Activated CD8-positive, alpha-beta memory T cell treated with anti-CD3 and anti-CD28 coated beads, Interleukin-2, amount 10 ng/mL, durations not matched to agents 7 days and 5 days (primary cell): ENCODE data around the gene KDM4C. TPM values are rescaled to one million over a fixed set of nuclear protein-coding genes. Genes with fewer than 3 reads are reported as not detected.
A peak's percentile ranks its signal among the peaks of the same experiment; 100 is the strongest.
"Not testable (repeated sequence)": the region's sequence is repeated elsewhere in the genome, so short reads cannot be mapped to it uniquely, and the experiment has no call there.

Source experiments
- ATAC-seq: fragments of 150-1000 bp; cut with Tn5 transposase; one replicate; pipeline ENCODE4 v1.10.0; 2021; ENCODE audit warnings: moderate library complexity
- CTCF ChIA-PET: fragments of 350-600 bp; sonication (Branson Sonifier 250); formaldehyde crosslinking; loops from one replicate; lab custom pipeline; 2021; ENCODE audit warnings: antibody characterized with exemption; lab: Charles Lee
- DNase-seq: peaks from one replicate; pipeline ENCODE4 v3.0.0-alpha.2; 2020
- H3K27ac Mint-ChIP-seq: one replicate; pipeline ENCODE4 v1.8.0; 2021; ENCODE audit warnings: mild to moderate bottlenecking, mixed read lengths
- H3K27me3 Mint-ChIP-seq: one replicate; pipeline ENCODE4 v1.8.0; 2021; ENCODE audit warnings: mixed read lengths
- H3K36me3 Mint-ChIP-seq: one replicate; pipeline ENCODE4 v1.8.0; 2021; ENCODE audit warnings: mild to moderate bottlenecking, mixed read lengths
- H3K4me1 Mint-ChIP-seq: one replicate; pipeline ENCODE4 v1.8.0; 2021; ENCODE audit warnings: mixed read lengths
- H3K4me3 Mint-ChIP-seq: one replicate; pipeline ENCODE4 v1.8.0; 2021; ENCODE audit warnings: mild to moderate bottlenecking, moderate library complexity, mixed read lengths
- H3K9me3 Mint-ChIP-seq: one replicate; pipeline ENCODE4 v1.8.0; 2022; ENCODE audit warnings: low read depth, mixed read lengths
- total RNA-seq, 2 experiments: library from RNA; stranded (reverse); gene quantifications; one replicate each; pipeline ENCODE4 v1.2.3, GENCODE V29; 2021

The KDM4C gene
- total RNA-seq, 2 experiments from 2014 or later: 31.5 to 57.8 TPM

GRCh38 chr9:6790866-6791265, 33.1 kb downstream of the KDM4C start:
- no peaks in the 10 kb centered on the region for H3K4me1 Mint-ChIP-seq
- no peaks in the 10 kb centered on the region for H3K9me3 Mint-ChIP-seq
- CTCF ChIA-PET: no interaction called here
- no peak for ATAC-seq
- peaks cover 18% of the 10 kb centered on the region for H3K36me3 Mint-ChIP-seq
- H3K27me3 Mint-ChIP-seq: no peaks in the 10 kb centered on the region
- DNase-seq: no peak
- H3K27ac Mint-ChIP-seq: no peak overlapping the region
- H3K4me3 Mint-ChIP-seq: no peak overlapping the region

GRCh38 chr9:6793203-6793602, 35.4 kb downstream of the KDM4C start:
- Mint-ChIP-seq H3K27me3 (no peaks in the 10 kb centered on the region), H3K4me1 (no peaks in the 10 kb centered on the region), H3K27ac (no peak overlapping the region), H3K9me3 (peaks cover 3% of the 10 kb centered on the region), H3K4me3 (no peak overlapping the region), H3K36me3 (peaks cover 33% of the 10 kb centered on the region)
- DNase-seq (no peak), ATAC-seq (no peak)
- CTCF ChIA-PET: no interaction called here

GRCh38 chr9:6794936-6795335, 37.2 kb downstream of the KDM4C start:
- H3K4me3 Mint-ChIP-seq: no peak overlapping the region
- H3K27me3 Mint-ChIP-seq: no peaks in the 10 kb centered on the region
- no peak overlapping the region for H3K27ac Mint-ChIP-seq
- DNase-seq (no peak), ATAC-seq (no peak)
- H3K4me1 Mint-ChIP-seq: no peaks in the 10 kb centered on the region
- H3K36me3 Mint-ChIP-seq: peaks cover 40% of the 10 kb centered on the region
- peaks cover 5% of the 10 kb centered on the region for H3K9me3 Mint-ChIP-seq
- CTCF ChIA-PET: no interaction called here

- H3K27ac Mint-ChIP-seq: no peak overlapping the region
- CTCF ChIA-PET: no interaction called here
- no peaks in the 10 kb centered on the region for H3K27me3 Mint-ChIP-seq
- H3K36me3 Mint-ChIP-seq: peaks cover 29% of the 10 kb centered on the region
- no peak overlapping the region for H3K4me3 Mint-ChIP-seq
- no peaks in the 10 kb centered on the region for H3K4me1 Mint-ChIP-seq
- no peak for DNase-seq
- no peak for ATAC-seq
- H3K9me3 Mint-ChIP-seq: peaks cover 2% of the 10 kb centered on the region
These were observed 45.2 kb downstream of the KDM4C start for GRCh38 chr9:6802926-6803325.

GRCh38 chr9:6805532-6805931, 47.8 kb downstream of the KDM4C start:
- H3K27ac Mint-ChIP-seq: no peak overlapping the region
- no peak overlapping the region for H3K4me3 Mint-ChIP-seq
- CTCF ChIA-PET: no interaction called here
- no peak for ATAC-seq
- no peak for DNase-seq
- no peaks in the 10 kb centered on the region for H3K9me3 Mint-ChIP-seq
- H3K36me3 Mint-ChIP-seq: peaks cover 19% of the 10 kb centered on the region
- no peaks in the 10 kb centered on the region for H3K4me1 Mint-ChIP-seq
- H3K27me3 Mint-ChIP-seq: no peaks in the 10 kb centered on the region

GRCh38 chr9:6806318-6806717, 48.5 kb downstream of the KDM4C start:
- H3K9me3 Mint-ChIP-seq, DNase-seq, H3K4me1 Mint-ChIP-seq, CTCF ChIA-PET, H3K27me3 Mint-ChIP-seq, ATAC-seq, H3K4me3 Mint-ChIP-seq, H3K27ac Mint-ChIP-seq: not testable (repeated sequence)
- peaks cover 18% of the 10 kb centered on the region for H3K36me3 Mint-ChIP-seq

- peaks cover 18% of the 10 kb centered on the region for H3K36me3 Mint-ChIP-seq
- DNase-seq, H3K4me3 Mint-ChIP-seq, H3K27me3 Mint-ChIP-seq, ATAC-seq, CTCF ChIA-PET, H3K9me3 Mint-ChIP-seq, H3K4me1 Mint-ChIP-seq, H3K27ac Mint-ChIP-seq: not testable (repeated sequence)
These were observed 49.9 kb downstream of the KDM4C start for GRCh38 chr9:6807669-6808068.

GRCh38 chr9:6811436-6811835, 53.7 kb downstream of the KDM4C start:
- ATAC-seq: no peak
- no peak overlapping the region for H3K27ac Mint-ChIP-seq
- DNase-seq: no peak
- no peaks in the 10 kb centered on the region for H3K27me3 Mint-ChIP-seq
- H3K4me3 Mint-ChIP-seq: no peak overlapping the region
- H3K9me3 Mint-ChIP-seq: no peaks in the 10 kb centered on the region
- CTCF ChIA-PET: interaction anchor here (1.1 kb wide), 1 partner anchor 11 kb away, joined by 3 read pairs; no protein-coding TSS in a partner anchor
- no peaks in the 10 kb centered on the region for H3K4me1 Mint-ChIP-seq
- peaks cover 9% of the 10 kb centered on the region for H3K36me3 Mint-ChIP-seq

- ATAC-seq: no peak
- no peak for DNase-seq
- H3K9me3 Mint-ChIP-seq: no peaks in the 10 kb centered on the region
- no peaks in the 10 kb centered on the region for H3K4me1 Mint-ChIP-seq
- CTCF ChIA-PET: no interaction called here
- H3K36me3 Mint-ChIP-seq: peaks cover 19% of the 10 kb centered on the region
- no peak overlapping the region for H3K4me3 Mint-ChIP-seq
- H3K27me3 Mint-ChIP-seq: no peaks in the 10 kb centered on the region
- no peak overlapping the region for H3K27ac Mint-ChIP-seq
These were observed 58.8 kb downstream of the KDM4C start for GRCh38 chr9:6816581-6816980.

- H3K27ac Mint-ChIP-seq: no peak overlapping the region
These were observed 60.6 kb downstream of the KDM4C start for GRCh38 chr9:6818292-6818922.

GRCh38 chr9:6819112-6819511, 61.3 kb downstream of the KDM4C start:
- ATAC-seq (no peak), DNase-seq (no peak)
- Mint-ChIP-seq H3K36me3 (peaks cover 25% of the 10 kb centered on the region), H3K27me3 (no peaks in the 10 kb centered on the region), H3K27ac (no peak overlapping the region), H3K4me3 (no peak overlapping the region), H3K4me1 (no peaks in the 10 kb centered on the region), H3K9me3 (no peaks in the 10 kb centered on the region)
- CTCF ChIA-PET: interaction anchor here (2.3 kb wide), 1 partner anchor 27 kb away, joined by 4 read pairs; no protein-coding TSS in a partner anchor

More at GRCh38 chr9:6818292-6818922, 60.6 kb downstream of the KDM4C start:
- peaks cover 19% of the 10 kb centered on the region for H3K36me3 Mint-ChIP-seq
- no peak for ATAC-seq
- no peaks in the 10 kb centered on the region for H3K4me1 Mint-ChIP-seq
- no peak for DNase-seq
- CTCF ChIA-PET: interaction anchor here (0.7 to 2.3 kb wide), 2 partner anchors 28 to 210 kb away, joined by 4 read pairs; no protein-coding TSS in a partner anchor
- no peaks in the 10 kb centered on the region for H3K27me3 Mint-ChIP-seq
- no peaks in the 10 kb centered on the region for H3K9me3 Mint-ChIP-seq
- no peak overlapping the region for H3K4me3 Mint-ChIP-seq

GRCh38 chr9:6819529-6819928, 61.8 kb downstream of the KDM4C start:
- CTCF ChIA-PET: no interaction called here
- no peak for ATAC-seq

GRCh38 chr9:6822696-6823095, 64.9 kb downstream of the KDM4C start:
- no peaks in the 10 kb centered on the region for H3K27me3 Mint-ChIP-seq
- DNase-seq: no peak
- peaks cover 26% of the 10 kb centered on the region for H3K36me3 Mint-ChIP-seq
- H3K9me3 Mint-ChIP-seq: no peaks in the 10 kb centered on the region
- H3K4me3 Mint-ChIP-seq: no peak overlapping the region
- ATAC-seq: no peak
- peaks cover 9% of the 10 kb centered on the region for H3K4me1 Mint-ChIP-seq
- H3K27ac Mint-ChIP-seq: no peak overlapping the region
- CTCF ChIA-PET: interaction anchor here (0.9 kb wide), 1 partner anchor 12 kb away, joined by 3 read pairs; no protein-coding TSS in a partner anchor

More at GRCh38 chr9:6819529-6819928, 61.8 kb downstream of the KDM4C start:
- no peaks in the 10 kb centered on the region for H3K9me3 Mint-ChIP-seq
- H3K36me3 Mint-ChIP-seq: peaks cover 26% of the 10 kb centered on the region
- no peaks in the 10 kb centered on the region for H3K27me3 Mint-ChIP-seq
- no peak overlapping the region for H3K4me3 Mint-ChIP-seq
- H3K27ac Mint-ChIP-seq: no peak overlapping the region
- no peak for DNase-seq
- no peaks in the 10 kb centered on the region for H3K4me1 Mint-ChIP-seq

- peak; percentile 56 for DNase-seq
- Mint-ChIP-seq H3K4me3 (no peak overlapping the region), H3K27ac (peak overlapping the region; percentile 53), H3K27me3 (no peaks in the 10 kb centered on the region), H3K9me3 (peaks cover 3% of the 10 kb centered on the region), H3K4me1 (peaks cover 11% of the 10 kb centered on the region), H3K36me3 (peaks cover 24% of the 10 kb centered on the region)
- CTCF ChIA-PET: interaction anchor here (0.6 to 1.7 kb wide), 18 partner anchors 9 to 407 kb away, joined by 3 to 8 read pairs (median 3); no protein-coding TSS in a partner anchor
- peak; percentile 53 for ATAC-seq
These were observed 69.8 kb downstream of the KDM4C start for GRCh38 chr9:6827439-6828145.
